Thoracic aorta (tissue), 2 donors: ENCODE measurements around the gene APAF1. TPM values are rescaled to one million over a fixed set of nuclear protein-coding genes. Genes with fewer than 3 reads are reported as not detected.

Experiments
- ATAC-seq: fragments of 150-250 bp; one replicate; pipeline ENCODE4 v1.8.0; 2017; ENCODE audit warnings: low read depth; ENCODE audit not compliant: insufficient number of reproducible peaks, low FRiP score
- DNase-seq: peaks from one replicate; pipeline ENCODE4 v3.0.0-alpha.2; 2020; ENCODE audit warnings: low spot score
- H3K27ac ChIP-seq, 2 donors: fragments of 200-600 bp; sonication (generic); 1 replicate in 1 of 2; 2 replicates in 1 of 2; pipeline ENCODE4 v1.5.1; 2016; ENCODE audit warnings: mild to moderate bottlenecking in 2 of 2, moderate library complexity in 2 of 2
- H3K27me3 ChIP-seq: fragments of 200-600 bp; sonication (generic); replicated peaks from 2 replicates; pipeline ENCODE4 v1.6.0; 2016; ENCODE audit warnings: mild to moderate bottlenecking; ENCODE audit not compliant: insufficient read depth
- H3K36me3 ChIP-seq: fragments of 200-600 bp; sonication (generic); one replicate; pipeline ENCODE4 v1.5.1; 2016
- H3K4me1 ChIP-seq, 2 donors: fragments of 200-600 bp; sonication (generic); 1 replicate in 1 of 2; 2 replicates in 1 of 2; pipeline versions ENCODE4 v1.5.1 to v1.6.0; 2016; ENCODE audit warnings: low read depth in 2 of 2, mild to moderate bottlenecking in 1 of 2; ENCODE audit not compliant: control insufficient read depth in 1 of 2
- H3K4me3 ChIP-seq: fragments of 200-600 bp; sonication (generic); 2 replicates; pipeline ENCODE4 v1.5.1; 2016; ENCODE audit warnings: mild to moderate bottlenecking
- H3K9me3 ChIP-seq: fragments of 200-600 bp; sonication (generic); 2 replicates; pipeline ENCODE4 v1.5.1; 2016
- total RNA-seq, 2 donors: library from RNA; depleted of rRNA; stranded (reverse); fragments of >200 nt; gene quantifications; one replicate each; pipeline versions ENCODE4 v1.1.0 to v1.2.3, GENCODE V29; 2016
- TF ChIP-seq, protein P1 (sequence below): fragments of 200-600 bp; sonication (generic); IDR thresholded peaks from one replicate; pipeline ENCODE4 v1.5.1; 2019; ENCODE audit warnings: antibody characterized with exemption

APAF1 gene
- total RNA-seq, 2 donors from 2014 or later = 16.0 to 19.8 TPM

DNA sequence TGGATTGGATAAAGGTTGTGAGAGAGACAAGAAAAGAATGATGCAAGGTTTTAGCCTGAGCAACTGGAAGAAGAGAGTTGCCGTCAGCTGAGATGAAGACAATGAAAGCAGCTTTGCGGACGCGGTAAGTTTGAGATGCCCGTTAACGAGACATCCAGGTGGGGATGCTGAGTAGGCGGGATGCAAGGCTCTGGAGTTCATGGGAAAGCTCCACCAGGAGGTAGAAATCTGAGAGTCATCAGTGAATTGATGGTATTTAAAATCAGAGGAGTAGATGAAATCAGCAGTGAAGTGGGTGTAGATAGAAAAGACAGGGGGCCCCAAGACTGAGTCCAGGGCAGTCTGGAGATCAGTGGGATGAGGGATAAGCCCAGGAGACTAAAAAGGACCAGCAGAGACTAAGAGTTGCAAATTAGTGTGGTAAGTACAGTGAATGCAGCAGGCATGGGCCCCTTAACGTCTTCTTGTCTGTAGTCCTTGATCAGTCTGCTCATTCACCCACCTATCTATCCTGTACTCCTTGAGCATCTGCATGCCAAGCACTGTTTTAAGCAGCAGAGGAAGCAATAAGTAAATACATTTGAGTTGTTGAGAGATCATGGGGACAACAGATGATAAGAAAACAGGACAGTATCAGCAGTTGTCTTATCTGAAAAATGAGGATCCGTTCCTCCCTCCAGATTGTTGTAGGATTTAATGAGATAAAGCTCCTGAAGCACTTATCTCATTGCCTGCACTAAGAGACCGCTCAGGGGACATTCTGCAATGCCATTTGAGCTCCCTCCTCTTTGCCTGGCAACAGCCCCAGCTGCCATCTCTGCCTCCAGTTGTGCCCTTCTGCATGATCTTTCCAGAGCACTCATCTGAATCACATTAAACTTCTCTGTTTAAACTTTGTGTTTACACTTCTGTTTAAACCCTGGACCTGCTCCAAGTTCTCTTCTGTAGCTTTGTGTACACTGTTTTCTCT, 91.5 kb downstream of the APAF1 start:
- TF ChIP-seq, protein P1, sequence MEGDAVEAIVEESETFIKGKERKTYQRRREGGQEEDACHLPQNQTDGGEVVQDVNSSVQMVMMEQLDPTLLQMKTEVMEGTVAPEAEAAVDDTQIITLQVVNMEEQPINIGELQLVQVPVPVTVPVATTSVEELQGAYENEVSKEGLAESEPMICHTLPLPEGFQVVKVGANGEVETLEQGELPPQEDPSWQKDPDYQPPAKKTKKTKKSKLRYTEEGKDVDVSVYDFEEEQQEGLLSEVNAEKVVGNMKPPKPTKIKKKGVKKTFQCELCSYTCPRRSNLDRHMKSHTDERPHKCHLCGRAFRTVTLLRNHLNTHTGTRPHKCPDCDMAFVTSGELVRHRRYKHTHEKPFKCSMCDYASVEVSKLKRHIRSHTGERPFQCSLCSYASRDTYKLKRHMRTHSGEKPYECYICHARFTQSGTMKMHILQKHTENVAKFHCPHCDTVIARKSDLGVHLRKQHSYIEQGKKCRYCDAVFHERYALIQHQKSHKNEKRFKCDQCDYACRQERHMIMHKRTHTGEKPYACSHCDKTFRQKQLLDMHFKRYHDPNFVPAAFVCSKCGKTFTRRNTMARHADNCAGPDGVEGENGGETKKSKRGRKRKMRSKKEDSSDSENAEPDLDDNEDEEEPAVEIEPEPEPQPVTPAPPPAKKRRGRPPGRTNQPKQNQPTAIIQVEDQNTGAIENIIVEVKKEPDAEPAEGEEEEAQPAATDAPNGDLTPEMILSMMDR = no peak
- H3K4me3 ChIP-seq = no peak overlapping the region
- no peak overlapping the region for H3K27ac ChIP-seq
- no peaks in the 10 kb centered on the region for H3K4me1 ChIP-seq
- no peaks in the 10 kb centered on the region for H3K9me3 ChIP-seq
- DNase-seq (no peak), ATAC-seq (no peak)
- no peaks in the 10 kb centered on the region for H3K27me3 ChIP-seq
- H3K36me3 ChIP-seq = peaks cover 16% of the 10 kb centered on the region

- H3K27me3 ChIP-seq = no peaks in the 10 kb centered on the region
- H3K9me3 ChIP-seq = no peaks in the 10 kb centered on the region
- no peak overlapping the region for H3K4me3 ChIP-seq
- no peaks in the 10 kb centered on the region for H3K4me1 ChIP-seq
- TF ChIP-seq, protein P1 = no peak
- H3K36me3 ChIP-seq = peaks cover 16% of the 10 kb centered on the region
- no peak overlapping the region for H3K27ac ChIP-seq
- DNase-seq (no peak), ATAC-seq (no peak)
Measured at GRCh38 chr12:98737322-98737712, 92.2 kb downstream of the APAF1 start.

DNA sequence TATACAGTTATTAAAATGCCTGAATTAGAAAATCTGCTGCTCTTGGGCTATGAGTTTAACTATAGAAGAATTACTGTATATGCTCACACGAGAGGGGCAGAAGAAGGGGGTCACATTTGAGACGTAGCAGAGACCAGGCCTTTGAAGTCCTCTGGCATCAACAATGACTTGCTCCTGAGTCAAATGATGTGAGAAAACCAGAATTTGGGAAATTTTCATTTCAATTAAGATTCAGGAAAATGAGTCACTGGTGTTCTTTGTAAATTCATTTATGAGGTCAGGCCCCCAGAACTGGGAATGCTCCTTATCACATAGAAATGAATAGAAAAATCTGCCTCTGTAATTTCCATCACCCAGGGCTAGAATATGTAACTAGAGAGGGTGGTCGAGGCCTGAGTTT, 92.9 kb downstream of the APAF1 start:
- no peak overlapping the region for H3K27ac ChIP-seq
- TF ChIP-seq, protein P1 = no peak
- H3K4me1 ChIP-seq = no peaks in the 10 kb centered on the region
- DNase-seq (no peak), ATAC-seq (no peak)
- H3K36me3 ChIP-seq = peaks cover 12% of the 10 kb centered on the region
- H3K4me3 ChIP-seq = no peak overlapping the region
- no peaks in the 10 kb centered on the region for H3K27me3 ChIP-seq
- no peaks in the 10 kb centered on the region for H3K9me3 ChIP-seq

DNA sequence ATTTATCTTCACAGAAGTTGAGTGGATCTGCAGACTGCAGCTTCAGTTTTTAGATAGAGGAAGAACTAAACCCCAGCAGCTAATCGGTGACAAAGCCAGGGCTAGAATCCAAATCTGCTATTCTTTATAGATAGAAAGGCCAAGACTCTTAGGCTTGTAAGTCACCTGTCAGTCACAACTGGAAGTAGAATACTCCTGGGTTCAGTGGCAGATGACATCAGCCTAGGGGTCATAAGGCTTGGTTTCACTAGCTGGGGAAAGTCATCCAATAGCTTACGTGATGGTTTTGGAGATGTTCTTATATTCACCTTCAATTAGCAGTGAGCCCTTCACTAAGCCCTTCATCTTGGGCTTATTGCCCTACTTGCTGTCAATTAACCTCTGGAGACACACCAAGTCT, 93.4 kb downstream of the APAF1 start:
- Histone ChIP-seq H3K27me3 (no peaks in the 10 kb centered on the region), H3K4me1 (no peaks in the 10 kb centered on the region)

GRCh38 chr12:98740751-98741150, 95.7 kb downstream of the APAF1 start:
- no peaks in the 10 kb centered on the region for H3K9me3 ChIP-seq
- TF ChIP-seq, protein P1 = no peak
- DNase-seq (no peak), ATAC-seq (no peak)
- no peaks in the 10 kb centered on the region for H3K27me3 ChIP-seq
- H3K4me3 ChIP-seq = no peak overlapping the region
- no peak overlapping the region for H3K27ac ChIP-seq
- H3K4me1 ChIP-seq = no peaks in the 10 kb centered on the region
- no peaks in the 10 kb centered on the region for H3K36me3 ChIP-seq

More for the DNA sequence above, 93.4 kb downstream of the APAF1 start:
- Histone ChIP-seq H3K9me3 (no peaks in the 10 kb centered on the region), H3K27ac (no peak overlapping the region), H3K36me3 (peaks cover 6% of the 10 kb centered on the region), H3K4me3 (no peak overlapping the region)
- ATAC-seq (no peak), DNase-seq (no peak)
- TF ChIP-seq, protein P1 = no peak
